Mononuclear cell (primary cell): Measurements from ENCODE around the gene CCDC12. TPM values are rescaled to one million over a fixed set of nuclear protein-coding genes. Genes with fewer than 3 reads are reported as not detected.

Experiments
- H3K27me3 ChIP-seq: 2 replicates; pipeline ENCODE4 v1.6.0; 2011; ENCODE audit warnings: low read length, control low read depth; ENCODE audit not compliant: insufficient read depth
- H3K4me1 ChIP-seq: 2 replicates; pipeline ENCODE4 v1.5.1; 2011; ENCODE audit warnings: mild to moderate bottlenecking, low read length, control low read depth; ENCODE audit not compliant: insufficient read depth
- H3K4me3 ChIP-seq: 2 replicates; pipeline ENCODE4 v1.5.1; 2011; ENCODE audit warnings: mild to moderate bottlenecking, low read length, moderate library complexity
- H3K9me3 ChIP-seq: 2 replicates; pipeline ENCODE4 v1.5.1; 2011; ENCODE audit warnings: low read depth, mild to moderate bottlenecking, control low read depth, low read length
- total RNA-seq: library from RNA; depleted of rRNA; stranded (reverse); fragments of >200 nt; gene quantifications from one replicate; pipeline ENCODE4 v1.2.3, GENCODE V29; 2012

CCDC12 gene
- total RNA-seq, 1 donor, result 45.2 TPM

DNA sequence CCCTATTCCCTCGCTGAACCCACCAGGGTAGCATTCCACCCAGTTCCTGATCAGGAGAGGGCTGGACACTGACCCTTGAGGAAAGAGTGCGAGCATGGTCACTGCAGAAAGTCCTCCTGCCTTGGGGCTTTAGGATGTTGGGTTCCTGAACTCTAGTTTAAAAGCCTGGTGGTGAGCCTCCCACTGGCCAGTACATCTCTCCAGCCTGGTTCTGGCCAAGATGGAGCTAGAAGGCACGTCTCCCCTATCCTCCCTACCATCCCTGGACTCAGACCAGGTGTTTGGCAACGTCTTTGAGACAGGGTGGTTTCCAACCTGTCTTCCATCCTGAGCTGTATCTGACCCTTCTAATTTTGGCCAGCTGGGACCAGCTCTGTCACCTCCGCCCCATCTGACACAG lies 34.4 kb upstream of the CCDC12 start:
- Histone ChIP-seq H3K4me3 (no peak overlapping the region), H3K4me1 (peaks cover 16% of the 10 kb centered on the region), H3K9me3 (no peaks in the 10 kb centered on the region), H3K27me3 (no peaks in the 10 kb centered on the region)

DNA sequence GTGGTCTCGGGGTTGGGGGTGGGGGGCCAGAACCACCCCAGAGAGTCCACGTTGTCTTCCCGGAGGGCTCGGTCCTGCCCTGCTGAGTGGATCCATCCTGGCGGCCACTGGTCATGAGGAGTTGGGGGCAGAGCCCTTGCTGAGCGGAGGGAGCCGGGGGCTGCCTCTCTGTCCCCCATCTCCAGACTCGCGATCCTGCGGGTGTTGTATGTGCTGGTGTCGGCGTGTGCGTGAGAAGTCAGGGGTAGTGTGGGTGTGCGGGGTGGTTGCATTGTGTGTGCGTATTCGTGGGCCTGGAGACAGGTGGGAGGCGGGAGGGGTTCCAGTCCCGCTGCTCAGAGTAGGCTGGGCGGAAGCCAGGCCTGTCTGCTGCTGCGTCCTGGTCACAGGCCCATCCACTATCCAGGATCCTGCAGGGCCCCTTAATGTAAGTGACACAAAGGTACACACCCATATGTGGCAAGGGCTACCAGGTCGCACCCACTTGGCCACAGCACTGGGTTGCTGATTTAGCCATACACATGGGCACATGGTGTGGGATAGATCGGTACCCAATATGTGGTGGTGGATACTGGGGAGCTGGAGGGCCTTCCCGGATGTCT lies 33.7 kb upstream of the CCDC12 start:
- H3K4me1 ChIP-seq, result peaks cover 16% of the 10 kb centered on the region
- no peak overlapping the region for H3K4me3 ChIP-seq
- H3K9me3 ChIP-seq, result no peaks in the 10 kb centered on the region
- no peaks in the 10 kb centered on the region for H3K27me3 ChIP-seq

GRCh38 chr3:47009225-47010110 lies 32.9 kb upstream of the CCDC12 start:
- Histone ChIP-seq H3K27me3 (no peaks in the 10 kb centered on the region), H3K9me3 (no peaks in the 10 kb centered on the region), H3K4me3 (peak overlapping the region; percentile 31), H3K4me1 (peaks cover 16% of the 10 kb centered on the region)

DNA sequence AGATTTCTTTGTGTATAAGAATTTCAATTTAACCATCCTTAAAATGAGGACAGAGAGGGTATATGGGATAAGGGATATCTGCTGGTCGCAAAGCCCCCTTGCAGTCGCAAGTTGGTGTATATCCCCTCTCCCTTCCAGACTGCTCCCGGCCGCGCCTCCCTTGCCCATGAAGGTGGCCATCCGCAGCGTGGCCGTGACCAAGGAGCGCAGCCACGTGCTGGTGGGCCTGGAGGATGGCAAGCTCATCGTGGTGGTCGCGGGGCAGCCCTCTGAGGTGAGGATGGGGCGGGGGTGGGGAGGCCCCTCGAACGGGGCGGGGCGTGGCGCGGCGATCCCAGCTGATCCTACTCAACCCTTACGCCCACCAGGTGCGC lies 32.3 kb upstream of the CCDC12 start:
- Histone ChIP-seq H3K4me1 (peaks cover 16% of the 10 kb centered on the region), H3K4me3 (peak overlapping the region; percentile 31), H3K9me3 (no peaks in the 10 kb centered on the region), H3K27me3 (no peaks in the 10 kb centered on the region)

GRCh38 chr3:47008234-47008796 lies 31.8 kb upstream of the CCDC12 start:
- Histone ChIP-seq H3K27me3 (no peaks in the 10 kb centered on the region), H3K4me1 (peaks cover 16% of the 10 kb centered on the region), H3K4me3 (no peak overlapping the region), H3K9me3 (no peaks in the 10 kb centered on the region)

- H3K4me1 ChIP-seq, result peaks cover 16% of the 10 kb centered on the region
- no peaks in the 10 kb centered on the region for H3K27me3 ChIP-seq
- no peaks in the 10 kb centered on the region for H3K9me3 ChIP-seq
- H3K4me3 ChIP-seq, result no peak overlapping the region
Observed at GRCh38 chr3:47007482-47008233, 31.1 kb upstream of the CCDC12 start.

- Histone ChIP-seq H3K9me3 (no peaks in the 10 kb centered on the region), H3K27me3 (no peaks in the 10 kb centered on the region), H3K4me1 (peaks cover 16% of the 10 kb centered on the region), H3K4me3 (no peak overlapping the region)
Observed at GRCh38 chr3:47007001-47007400, 30.5 kb upstream of the CCDC12 start.

- no peak overlapping the region for H3K4me3 ChIP-seq
- no peaks in the 10 kb centered on the region for H3K9me3 ChIP-seq
- peaks cover 16% of the 10 kb centered on the region for H3K4me1 ChIP-seq
- no peaks in the 10 kb centered on the region for H3K27me3 ChIP-seq
Observed at GRCh38 chr3:47006145-47006651, 29.7 kb upstream of the CCDC12 start.

- peaks cover 16% of the 10 kb centered on the region for H3K4me1 ChIP-seq
- H3K27me3 ChIP-seq, result no peaks in the 10 kb centered on the region
- H3K9me3 ChIP-seq, result no peaks in the 10 kb centered on the region
- H3K4me3 ChIP-seq, result no peak overlapping the region
Observed at GRCh38 chr3:47005212-47006144, 28.9 kb upstream of the CCDC12 start.

DNA sequence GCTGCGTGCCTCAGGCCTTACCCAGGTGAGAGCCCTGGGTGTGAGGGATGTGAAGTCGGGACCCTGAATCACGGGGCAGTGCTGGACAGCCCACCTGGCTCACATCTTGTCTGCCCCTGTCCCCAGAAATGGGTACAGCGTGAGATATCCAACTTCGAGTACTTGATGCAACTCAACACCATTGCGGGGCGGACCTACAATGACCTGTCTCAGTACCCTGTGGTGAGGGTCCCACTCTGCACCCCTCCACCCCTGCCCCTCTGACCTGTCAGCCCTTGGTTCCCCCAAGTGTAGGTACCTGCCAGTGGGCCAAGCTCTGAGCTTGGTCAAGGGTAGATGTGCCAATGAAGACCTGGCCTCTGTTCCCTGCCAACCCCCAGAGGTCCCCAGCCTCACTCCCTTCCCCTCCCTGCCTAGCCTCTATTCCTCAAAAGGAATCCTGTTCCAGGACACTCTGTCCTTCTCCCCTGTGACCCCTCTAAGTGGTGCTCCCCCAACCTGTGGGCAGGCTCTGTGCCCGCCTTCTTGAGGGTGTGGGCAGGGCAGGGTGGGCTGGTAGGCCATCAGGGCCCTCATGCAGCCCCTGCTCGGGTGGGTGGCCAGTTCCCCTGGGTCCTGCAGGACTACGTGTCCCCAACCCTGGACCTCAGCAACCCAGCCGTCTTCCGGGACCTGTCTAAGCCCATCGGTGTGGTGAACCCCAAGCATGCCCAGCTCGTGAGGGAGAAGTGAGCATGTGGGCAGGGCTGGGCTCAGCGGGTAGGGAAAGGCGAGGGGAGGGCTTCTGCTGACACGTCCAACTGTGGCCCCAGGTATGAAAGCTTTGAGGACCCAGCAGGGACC lies 28.0 kb upstream of the CCDC12 start:
- H3K9me3 ChIP-seq, result no peaks in the 10 kb centered on the region
- H3K4me1 ChIP-seq, result peaks cover 9% of the 10 kb centered on the region
- H3K4me3 ChIP-seq, result no peak overlapping the region
- H3K27me3 ChIP-seq, result no peaks in the 10 kb centered on the region

DNA sequence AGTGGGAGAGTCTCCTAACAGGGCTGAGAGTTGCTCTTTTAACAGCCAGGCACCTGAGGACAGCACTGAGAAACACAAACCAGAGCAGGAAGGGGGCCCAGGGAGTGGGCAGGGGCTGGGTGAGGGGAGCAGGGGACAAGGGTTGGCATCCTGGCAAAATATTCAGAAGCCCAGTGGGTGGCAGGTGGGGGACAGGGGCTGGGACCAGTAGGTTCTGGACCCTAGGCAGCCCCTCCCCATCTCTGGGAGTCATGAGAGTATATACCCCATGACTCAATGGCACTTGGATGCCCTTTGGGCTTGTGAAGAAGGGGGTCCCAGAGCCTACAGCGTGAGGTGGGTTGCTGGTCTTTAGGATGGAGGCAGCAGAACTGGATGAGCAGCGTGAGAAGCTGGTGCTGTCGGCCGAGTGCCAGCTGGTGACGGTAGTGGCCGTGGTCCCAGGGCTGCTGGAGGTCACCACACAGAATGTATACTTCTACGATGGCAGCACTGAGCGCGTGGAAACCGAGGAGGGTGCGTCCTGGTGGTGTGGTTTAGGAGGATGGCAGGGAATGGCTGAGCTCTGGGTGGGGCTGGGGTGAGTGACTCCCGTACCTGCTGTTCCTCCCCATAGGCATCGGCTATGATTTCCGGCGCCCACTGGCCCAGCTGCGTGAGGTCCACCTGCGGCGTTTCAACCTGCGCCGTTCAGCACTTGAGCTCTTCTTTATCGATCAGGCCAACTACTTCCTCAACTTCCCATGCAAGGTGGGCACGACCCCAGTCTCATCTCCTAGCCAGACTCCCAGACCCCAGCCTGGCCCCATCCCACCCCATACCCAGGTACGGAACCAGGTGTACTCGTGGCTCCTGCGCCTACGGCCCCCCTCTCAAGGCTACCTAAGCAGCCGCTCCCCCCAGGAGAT lies 27.2 kb upstream of the CCDC12 start:
- Histone ChIP-seq H3K4me3 (no peak overlapping the region), H3K4me1 (peaks cover 7% of the 10 kb centered on the region), H3K9me3 (no peaks in the 10 kb centered on the region), H3K27me3 (no peaks in the 10 kb centered on the region)

DNA sequence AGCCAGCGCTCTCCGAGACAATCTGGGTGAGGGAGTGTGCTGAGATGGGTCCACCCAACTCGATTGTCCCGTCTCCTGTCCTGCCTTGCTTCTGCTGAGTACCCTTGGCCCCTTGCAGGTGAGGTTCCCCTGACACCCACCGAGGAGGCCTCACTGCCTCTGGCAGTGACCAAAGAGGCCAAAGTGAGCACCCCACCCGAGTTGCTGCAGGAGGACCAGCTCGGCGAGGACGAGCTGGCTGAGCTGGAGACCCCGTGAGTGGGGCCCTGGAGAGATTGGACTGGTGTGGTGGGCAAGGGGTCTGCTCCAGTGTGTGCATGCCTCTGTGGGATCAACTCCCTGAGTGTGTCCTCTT lies 26.5 kb upstream of the CCDC12 start:
- Histone ChIP-seq H3K4me1 (peaks cover 6% of the 10 kb centered on the region), H3K9me3 (no peaks in the 10 kb centered on the region), H3K27me3 (no peaks in the 10 kb centered on the region), H3K4me3 (no peak overlapping the region)
